ENCODE results near the gene TP53TG3D. TPM values are rescaled to one million over a fixed set of nuclear protein-coding genes. Genes with fewer than 3 reads are reported as not detected.
"Not testable (repeated sequence)": the region's sequence is repeated elsewhere in the genome, so short reads cannot be mapped to it uniquely, and the experiment has no call there.

The TP53TG3D gene, protein sequence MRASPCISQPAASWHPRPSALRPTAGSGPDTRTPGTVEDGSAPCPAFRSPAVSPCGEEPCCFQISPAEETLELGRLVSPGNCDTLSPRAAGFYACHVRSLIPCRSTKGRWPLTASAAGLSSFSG
- not detected in 2 replicates for total RNA-seq

DNA sequence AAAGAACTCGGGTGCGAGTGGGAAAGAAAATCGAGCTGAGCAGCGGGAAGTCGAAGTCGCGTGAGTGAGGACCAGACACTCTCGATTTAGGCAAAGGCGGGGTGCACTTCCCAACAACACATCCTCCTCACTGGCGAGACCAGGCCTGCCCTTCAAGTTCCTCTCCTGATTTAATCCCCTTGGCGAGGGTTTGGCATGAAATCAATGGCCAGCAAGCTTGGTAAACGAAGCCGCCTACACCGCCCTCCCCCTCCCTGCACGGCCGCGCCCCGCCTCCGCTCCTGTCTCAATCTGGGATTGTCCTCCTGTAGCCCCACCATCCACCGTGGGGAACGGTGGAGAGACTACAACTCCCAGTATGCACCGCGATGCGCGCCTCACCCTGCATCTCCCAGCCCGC, at the start of gene TP53TG3D:
Gene TP53TG3D (plus strand): TSS at position 301 of the 400 bp plus-strand sequence. CDS start 68 bp downstream, at position 369.
- DNase-seq (ENCODE audit: extremely low read depth, low read depth, low spot score): not testable (repeated sequence)

DNA sequence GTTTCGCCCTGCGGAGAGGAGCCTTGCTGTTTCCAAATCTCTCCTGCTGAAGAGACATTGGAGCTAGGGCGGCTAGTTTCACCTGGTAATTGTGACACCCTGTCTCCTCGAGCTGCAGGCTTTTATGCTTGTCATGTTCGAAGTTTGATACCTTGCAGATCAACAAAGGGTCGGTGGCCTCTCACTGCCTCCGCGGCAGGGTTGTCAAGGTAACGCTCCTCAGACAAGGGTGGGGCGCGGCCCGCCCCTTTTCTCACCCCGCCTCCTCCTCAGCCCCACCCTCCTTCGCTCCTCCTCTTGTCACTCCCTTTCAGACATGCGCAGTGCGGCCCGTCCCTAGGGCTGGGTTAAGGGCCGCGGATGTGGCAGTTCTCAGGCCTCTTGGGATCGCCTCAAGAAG, 421 bp downstream of the TP53TG3D start:
- DNase-seq (ENCODE audit: extremely low read depth, low read depth, low spot score): not testable (repeated sequence)

DNA sequence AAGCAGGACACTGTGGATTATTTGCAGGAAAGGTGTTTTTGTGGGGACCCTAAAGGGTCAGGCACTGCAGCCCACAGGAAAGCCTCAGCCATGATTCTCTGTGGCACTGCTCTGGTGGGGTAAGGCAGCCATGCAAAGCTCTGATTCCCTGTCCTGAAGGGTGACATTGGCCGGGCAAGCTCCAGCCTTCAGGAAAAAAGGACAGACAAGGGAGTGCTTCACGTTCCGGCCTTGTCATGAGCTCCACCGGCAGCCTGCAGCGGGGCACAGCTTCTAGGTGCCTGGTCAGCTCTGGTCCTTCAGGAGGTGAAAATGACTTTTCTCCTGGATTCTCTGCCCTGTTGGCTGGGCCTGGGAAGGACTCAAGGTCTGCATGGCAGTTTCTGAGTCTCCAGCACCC, 8.4 kb downstream of the TP53TG3D start:
- DNase-seq (ENCODE audit: extremely low read depth, low read depth, low spot score): not testable (repeated sequence)

GRCh38 chr16:32263552-32263951, 10.5 kb downstream of the TP53TG3D start:
- DNase-seq (ENCODE audit: extremely low read depth, low read depth, low spot score): not testable (repeated sequence)

GRCh38 chr16:32281910-32282309, 28.8 kb downstream of the TP53TG3D start:
- not testable (repeated sequence) for DNase-seq (ENCODE audit: extremely low read depth, low read depth, low spot score)

GRCh38 chr16:32283024-32283423, 29.9 kb downstream of the TP53TG3D start:
- not testable (repeated sequence) for DNase-seq (ENCODE audit: extremely low read depth, low read depth, low spot score)

- not testable (repeated sequence) for DNase-seq (ENCODE audit: extremely low read depth, low read depth, low spot score)
Measured at GRCh38 chr16:32283917-32284495, 30.9 kb downstream of the TP53TG3D start.

GRCh38 chr16:32284800-32285796, 32.0 kb downstream of the TP53TG3D start:
- not testable (repeated sequence) for DNase-seq (ENCODE audit: extremely low read depth, low read depth, low spot score)

DNA sequence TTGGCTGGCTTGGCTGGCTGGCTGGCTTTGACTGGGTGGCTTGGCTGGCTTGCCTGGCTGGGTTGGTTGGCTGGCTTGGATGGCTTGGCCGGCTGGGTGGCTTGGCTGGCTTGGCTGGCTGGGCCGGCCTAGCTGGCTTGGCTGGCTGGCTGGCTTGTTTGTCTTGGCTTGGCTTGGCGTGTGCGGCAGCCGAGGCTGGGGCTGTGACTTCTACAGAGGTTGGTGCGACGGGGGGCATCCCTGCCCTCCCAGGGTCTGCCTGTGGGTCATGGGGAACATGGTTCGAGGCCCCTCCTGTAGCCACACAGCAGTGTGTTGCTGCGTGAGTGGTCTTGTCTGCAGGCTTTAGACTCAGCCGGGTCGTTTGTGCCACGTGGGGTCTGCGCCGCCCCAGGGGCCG, 33.1 kb downstream of the TP53TG3D start:
- DNase-seq (ENCODE audit: extremely low read depth, low read depth, low spot score): not testable (repeated sequence)

DNA sequence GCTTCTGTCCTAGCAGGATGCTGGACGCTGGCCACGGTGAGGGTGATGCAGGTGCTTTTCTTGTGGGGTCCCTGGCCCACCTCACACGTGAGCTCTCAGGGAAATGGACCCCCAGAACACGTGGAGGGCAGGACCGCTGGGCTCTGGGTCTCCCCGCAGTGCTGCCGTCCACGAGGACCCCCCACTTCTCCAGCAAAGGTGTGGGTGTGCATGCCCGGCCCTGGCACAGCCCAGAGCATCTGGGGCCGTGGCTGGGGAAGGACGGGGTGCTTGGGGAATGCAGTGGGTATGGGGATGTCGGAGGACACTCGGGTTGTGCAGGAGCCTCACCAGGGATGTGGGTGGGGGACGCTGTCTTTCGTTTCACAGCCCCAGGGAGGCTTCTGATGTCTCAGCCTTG, 34.7 kb downstream of the TP53TG3D start:
- not testable (repeated sequence) for DNase-seq (ENCODE audit: extremely low read depth, low read depth, low spot score)

- DNase-seq (ENCODE audit: extremely low read depth, low read depth, low spot score): not testable (repeated sequence)
Measured at GRCh38 chr16:32289197-32289596, 36.1 kb downstream of the TP53TG3D start.

GRCh38 chr16:32302776-32303175, 49.7 kb downstream of the TP53TG3D start:
- DNase-seq (ENCODE audit: extremely low read depth, low read depth, low spot score): not testable (repeated sequence)

All from glomerular endothelial cell (primary cell).